Fibroblast of skin of left quadriceps (primary cell): ENCODE data around the gene DOCK7.
"Not testable (repeated sequence)": the region's sequence is repeated elsewhere in the genome, so short reads cannot be mapped to it uniquely, and the experiment has no call there.

Experiments used
- DNase-seq, 2 experiments: peaks; one replicate each; pipeline ENCODE4 v3.0.0-alpha.2; 2013; ENCODE audit warnings: low read depth in 2 of 2

Gene DOCK7

GRCh38 chr1:62691062-62691844, 3.1 kb upstream of the DOCK7 start:
- no peak for DNase-seq

- DNase-seq, result no peak
Observed at GRCh38 chr1:62689524-62689923, 1.3 kb upstream of the DOCK7 start.

GRCh38 chr1:62688687-62689085, 500 bp upstream of the DOCK7 start:
- no peak for DNase-seq

GRCh38 chr1:62687421-62687902, 724 bp downstream of the DOCK7 start:
- no peak for DNase-seq

GRCh38 chr1:62686822-62687221, 1.4 kb downstream of the DOCK7 start:
- no peak for DNase-seq

- no peak for DNase-seq
Observed at GRCh38 chr1:62685431-62685859, 2.7 kb downstream of the DOCK7 start.

GRCh38 chr1:62682531-62682930, 5.7 kb downstream of the DOCK7 start:
- no peak for DNase-seq

GRCh38 chr1:62680992-62681391, 7.2 kb downstream of the DOCK7 start:
- not testable (repeated sequence) for DNase-seq

- DNase-seq, result not testable (repeated sequence)
Observed at GRCh38 chr1:62677822-62678221, 10.4 kb downstream of the DOCK7 start.

- DNase-seq, result peak; percentile 89 to 90
Observed at GRCh38 chr1:62676611-62677356, 11.4 kb downstream of the DOCK7 start.

GRCh38 chr1:62673629-62674028, 14.6 kb downstream of the DOCK7 start:
- no peak for DNase-seq

GRCh38 chr1:62672029-62672428, 16.2 kb downstream of the DOCK7 start:
- no peak for DNase-seq

GRCh38 chr1:62654744-62655143, 33.4 kb downstream of the DOCK7 start:
- no peak for DNase-seq

- no peak for DNase-seq
Observed at GRCh38 chr1:62652387-62652786, 35.8 kb downstream of the DOCK7 start.

GRCh38 chr1:62643283-62643682, 44.9 kb downstream of the DOCK7 start:
- no peak for DNase-seq

GRCh38 chr1:62637392-62638105, 50.6 kb downstream of the DOCK7 start:
- no peak for DNase-seq

GRCh38 chr1:62628506-62628905, 59.7 kb downstream of the DOCK7 start:
- DNase-seq, result no peak

GRCh38 chr1:62625415-62625814, 62.8 kb downstream of the DOCK7 start:
- DNase-seq, result no peak

- peak; percentile 73 to 74 for DNase-seq
Observed at GRCh38 chr1:62621907-62622306, 66.3 kb downstream of the DOCK7 start.

GRCh38 chr1:62613890-62614289, 74.3 kb downstream of the DOCK7 start:
- DNase-seq, result peak in 1 of 2 experiments; percentile 6

GRCh38 chr1:62613325-62613727, 74.9 kb downstream of the DOCK7 start:
- DNase-seq, result no peak

- DNase-seq, result no peak
Observed at GRCh38 chr1:62612770-62613169, 75.4 kb downstream of the DOCK7 start.
